K562 (cell line): Measurements from ENCODE around the gene RFX3. TPM values are rescaled to one million over a fixed set of nuclear protein-coding genes. Genes with fewer than 3 reads are reported as not detected.

Source experiments
- ATAC-seq: fragments of 200-7000 bp; cut with Tn5 transposase; 3 replicates; pipeline ENCODE4 v1.9.1; 2020; ENCODE audit warnings: moderate library complexity
- BruUV-seq: library from RNA; stranded (reverse); fragments of 400-500 nt; replicated peaks from 2 replicates; lab custom pipeline; 2021; lab: Mats Ljungman, UMichigan
- CTCF ChIA-PET: fragments of 300-600 bp; formaldehyde crosslinking; extraction: SDS; loops from one replicate; lab custom pipeline; 2021; ENCODE audit warnings: low intra/inter-chr PET ratio; lab: Yijun Ruan, JAX
- POLR2A ChIA-PET: fragments of 300-600, 350-650 bp; sonication (Branson Sonifier 250); formaldehyde crosslinking; extraction: SDS; loops from one replicate; lab custom pipeline; 2021; ENCODE audit warnings: antibody characterized with exemption, inconsistent platforms; lab: Yijun Ruan, JAX
- DNase-seq, 4 experiments: peaks; one replicate each; pipeline versions ENCODE4 v3.0.0 to v3.0.0-alpha.2; 2011 to 2018; ENCODE audit warnings: low spot score in 3 of 4, mixed read lengths in 3 of 4; ENCODE audit errors: extremely low read depth in 1 of 4
- FAIRE-seq: peaks from 2 replicates; lab custom pipeline; 2011; peaks lifted over from hg19 to GRCh38; lab: Jason Lieb, UNC
- H2AFZ ChIP-seq: 2 replicates; pipeline ENCODE4 v1.6.0; 2011; ENCODE audit warnings: low read depth, low read length, control low read depth, inconsistent platforms
- H3K27ac ChIP-seq: fragments of 200-600 bp; 3 replicates; pipeline ENCODE4 v1.8.0; 2011; ENCODE audit warnings: low read depth, mild to moderate bottlenecking, control low read depth, inconsistent platforms, low read length, moderate library complexity, mixed read lengths; ENCODE audit errors: extremely low read depth
- H3K27me3 ChIP-seq, 2 experiments: fragments of 300-600 bp in 1 of 2; 2 replicates in 1 of 2; 3 replicates in 1 of 2; pipeline versions ENCODE4 v1.6.0 to v1.8.0; 2011; ENCODE audit warnings: inconsistent platforms in 2 of 2, low read length in 2 of 2, mild to moderate bottlenecking in 1 of 2, mixed read lengths in 1 of 2, moderate library complexity in 1 of 2; ENCODE audit not compliant: control insufficient read depth in 2 of 2, insufficient read depth in 2 of 2
- H3K36me3 ChIP-seq: fragments of 300-600 bp; 3 replicates; pipeline ENCODE4 v1.8.0; 2011; ENCODE audit warnings: mild to moderate bottlenecking, low read length, inconsistent platforms; ENCODE audit not compliant: control insufficient read depth, insufficient read depth
- H3K4me1 ChIP-seq, 2 experiments: fragments of 200-600 bp in 1 of 2; replicated peaks in 1 of 2; 2 replicates in 1 of 2; 3 replicates in 1 of 2; pipeline versions ENCODE4 v1.5.1 to v1.8.0; 2011; ENCODE audit warnings: inconsistent platforms in 2 of 2, low read length in 2 of 2, mild to moderate bottlenecking in 1 of 2, mixed read lengths in 1 of 2, moderate library complexity in 1 of 2; ENCODE audit not compliant: control insufficient read depth in 2 of 2, insufficient read depth in 2 of 2
- H3K4me2 ChIP-seq: 2 replicates; pipeline ENCODE4 v1.6.1; 2011; ENCODE audit warnings: low read length, control low read depth, inconsistent platforms, mixed read lengths; ENCODE audit not compliant: insufficient read depth
- H3K4me3 ChIP-seq: fragments of 200-600 bp; sonication (generic), shearing (Covaris generic); 2 replicates; pipeline ENCODE4 v1.5.1; 2016; ENCODE audit warnings: control low read depth, inconsistent platforms
- H3K79me2 ChIP-seq: fragments of 200-600 bp; 3 replicates; pipeline ENCODE4 v1.8.0; 2011; ENCODE audit warnings: low read length, inconsistent platforms; ENCODE audit not compliant: control insufficient read depth, insufficient read depth
- H3K9ac ChIP-seq, 2 experiments: 2 replicates each; pipeline versions ENCODE4 v1.6.0 to v1.6.1; 2011; ENCODE audit warnings: low read depth in 2 of 2, low read length in 2 of 2, control low read depth in 1 of 2, inconsistent platforms in 1 of 2, mild to moderate bottlenecking in 1 of 2, mixed read lengths in 1 of 2; ENCODE audit not compliant: insufficient read depth in 1 of 2
- H3K9me1 ChIP-seq: one replicate; pipeline ENCODE4 v1.6.0; 2011; ENCODE audit warnings: inconsistent platforms, mild to moderate bottlenecking, low read length, moderate library complexity; ENCODE audit not compliant: control insufficient read depth, insufficient read depth
- H3K9me3 ChIP-seq: replicated peaks from 2 replicates; pipeline ENCODE4 v1.5.1; 2011; ENCODE audit warnings: low read depth, low read length, inconsistent platforms; ENCODE audit not compliant: control insufficient read depth, insufficient read depth
- H4K20me1 ChIP-seq: replicated peaks from 2 replicates; pipeline ENCODE4 v1.6.1; 2011; ENCODE audit warnings: low read length, inconsistent platforms, mixed read lengths; ENCODE audit not compliant: control insufficient read depth, insufficient read depth
- CTCF ChIP-seq, 3 experiments: IDR thresholded peaks in 2 of 3; conservative IDR thresholded peaks in 1 of 3; 2 replicates each; pipeline ENCODE4 v1.5.1; 2011 to 2012; ENCODE audit warnings: low read length in 3 of 3, mild to moderate bottlenecking in 3 of 3, control low read depth in 2 of 3, improper control_type of control experiment in 1 of 3, inconsistent platforms in 1 of 3, low read depth in 1 of 3, mixed read lengths in 1 of 3, moderate library complexity in 1 of 3; ENCODE audit not compliant: insufficient read depth in 2 of 3
- FOXA3 ChIP-seq, 2 experiments: fragments of 450-650 bp in 1 of 2; sonication (generic) in 1 of 2; formaldehyde crosslinking; IDR thresholded peaks in 1 of 2; conservative IDR thresholded peaks in 1 of 2; 2 replicates each; pipeline versions ENCODE4 v1.4.0 to v1.8.0; 2020 to 2022; ENCODE audit warnings: mild to moderate bottlenecking in 2 of 2, missing genetic modification reagents in 1 of 2
- GABPA ChIP-seq: fragments of 200-800 bp; sonication (Bioruptor generic); conservative IDR thresholded peaks from 2 replicates; pipeline ENCODE4 v1.6.1; 2016; ENCODE audit warnings: low read depth, missing genetic modification characterization, missing compliant biosample characterization
- PKNOX1 ChIP-seq: fragments of 450-650 bp; IDR thresholded peaks from 2 replicates; pipeline ENCODE4 v1.6.1; 2016
- RAD21 ChIP-seq, 2 experiments: fragments of 250-450 bp in 1 of 2; fragments of 450-650 bp in 1 of 2; sonication (Bioruptor Pico) in 1 of 2; formaldehyde crosslinking in 1 of 2; IDR thresholded peaks in 1 of 2; conservative IDR thresholded peaks in 1 of 2; 2 replicates each; pipeline versions ENCODE4 v1.4.0 to v1.8.0; 2020 to 2022; ENCODE audit warnings: mild to moderate bottlenecking in 2 of 2, moderate library complexity in 1 of 2
- RBM14 ChIP-seq: fragments of 200-400 bp; formaldehyde crosslinking; IDR thresholded peaks from 2 replicates; pipeline ENCODE4 v1.6.1; 2018; ENCODE audit warnings: low read depth, mild to moderate bottlenecking, low read length, moderate library complexity, borderline replicate concordance; ENCODE audit not compliant: insufficient read depth
- ZSCAN29 ChIP-seq: fragments of 450-650 bp; IDR thresholded peaks from 2 replicates; pipeline ENCODE4 v1.6.1; 2017
- WGBS: fragments of 100-300 bp; shearing (Covaris generic); methylation state at CpG from one replicate; pipeline ENCODE4 v1.1.6; 2016; ENCODE audit warnings: low coverage, mixed read lengths; ENCODE audit not compliant: insufficient coverage; ENCODE audit errors: missing lambda C conversion rate; 5-methylcytosine and 5-hydroxymethylcytosine counted together
- in situ Hi-C: fragments of 300-500 bp; cut with MboI; formaldehyde crosslinking; loops from 4 replicates; pipeline ENCODE4 v1.15.0; 2018; ENCODE audit warnings: inconsistent platforms, mixed read lengths
- intact Hi-C: fragments of 100-400 bp; cut with micrococcal nuclease; formaldehyde crosslinking; loops from 2 replicates; pipeline ENCODE4 v1.14.2; 2022
- polyA plus RNA-seq, 8 experiments: library from polyadenylated mRNA; depleted of rRNA in 4 of 8; stranded (reverse) in 5 of 8; unstranded in 3 of 8; fragments of >200 nt; fragmentation: Nextera tagmentation in 2 of 8; fragmentation: Illumina TruSeq in 1 of 8; extraction: Ambion mirVana in 2 of 8; extraction: Trizol in 1 of 8; gene quantifications; 2 replicates each; pipeline versions ENCODE4 v1.2.1 to v1.2.3, GENCODE V29; 2011 to 2014; ENCODE audit warnings: inconsistent platforms in 1 of 8, missing spikeins in 1 of 8
- total RNA-seq, 7 experiments: library from RNA; depleted of rRNA in 6 of 7; stranded (reverse); fragments of >200 nt in 6 of 7; fragmentation: Illumina TruSeq in 2 of 7; extraction: Trizol in 2 of 7; gene quantifications; 2 replicates each; pipeline versions ENCODE4 v1.2.1 to v1.2.3, GENCODE V29; 2011 to 2021; ENCODE audit warnings: low replicate concordance in 1 of 7
- TF ChIP-seq, protein P1 (sequence below): fragments of 450-650 bp; IDR thresholded peaks from 2 replicates; pipeline ENCODE4 v1.6.1; 2016; ENCODE audit warnings: mild to moderate bottlenecking

Gene RFX3
- total and polyA plus RNA-seq, 9 of the 15 experiments (the other 6 are each of a cell fraction or from before 2014, with no cell fraction given), result 0.86 to 4.9 (median 2.0) TPM

- TF ChIP-seq RBM14, result no peak
- TF ChIP-seq, all 486 proteins: peak for 0
Measured at GRCh38 chr9:3332802-3333201, 193.0 kb downstream of the RFX3 start (continued).

GRCh38 chr9:3331801-3332200 lies 194.0 kb downstream of the RFX3 start:
- no TSS peak for BruUV-seq
- FAIRE-seq (peak; percentile 26), ATAC-seq (0 out of 3 replicates have a peak, but pooled peaks have one; percentile 52)

More at GRCh38 chr9:3331801-3332200, 194.0 kb downstream of the RFX3 start:
- H3K27ac ChIP-seq, result no peak overlapping the region
- H4K20me1 ChIP-seq, result no peaks in the 10 kb centered on the region
- CTCF ChIA-PET, result no interaction called here
- no peak overlapping the region for H3K4me3 ChIP-seq
- no peaks in the 10 kb centered on the region for H3K9me1 ChIP-seq
- H3K4me1 ChIP-seq, result peaks cover 0 to 4% of the 10 kb centered on the region in 2 experiments; a peak in 1 of 5 replicates
- TF ChIP-seq RAD21 (CRISPR knock-in tag; conservative IDR thresholded peaks at IDR 0.05 in 1 of 2, IDR thresholded peaks at IDR 0.05 in 1 of 2) (peak in 1 of 2 experiments; percentile 31; a peak in 2 of 4 replicates), ZSCAN29 (no peak), GABPA (tag) (peak; percentile 46), FOXA3 (CRISPR knock-in tag; conservative IDR thresholded peaks at IDR 0.05 in 1 of 2, IDR thresholded peaks at IDR 0.05 in 1 of 2) (no peak), CTCF (IDR thresholded peaks at IDR 0.05 in 2 of 3, conservative IDR thresholded peaks at IDR 0.05 in 1 of 3; ENCODE audit: insufficient read depth in 2 of 3, low read depth in 1 of 3, low read length in 3 of 3) (peak; percentile 19 to 40 (median 34); a peak in 3 of 6 replicates), PKNOX1 (peak; percentile 42; the same call in 1 of the 2 replicates)
- TF ChIP-seq, protein P1, sequence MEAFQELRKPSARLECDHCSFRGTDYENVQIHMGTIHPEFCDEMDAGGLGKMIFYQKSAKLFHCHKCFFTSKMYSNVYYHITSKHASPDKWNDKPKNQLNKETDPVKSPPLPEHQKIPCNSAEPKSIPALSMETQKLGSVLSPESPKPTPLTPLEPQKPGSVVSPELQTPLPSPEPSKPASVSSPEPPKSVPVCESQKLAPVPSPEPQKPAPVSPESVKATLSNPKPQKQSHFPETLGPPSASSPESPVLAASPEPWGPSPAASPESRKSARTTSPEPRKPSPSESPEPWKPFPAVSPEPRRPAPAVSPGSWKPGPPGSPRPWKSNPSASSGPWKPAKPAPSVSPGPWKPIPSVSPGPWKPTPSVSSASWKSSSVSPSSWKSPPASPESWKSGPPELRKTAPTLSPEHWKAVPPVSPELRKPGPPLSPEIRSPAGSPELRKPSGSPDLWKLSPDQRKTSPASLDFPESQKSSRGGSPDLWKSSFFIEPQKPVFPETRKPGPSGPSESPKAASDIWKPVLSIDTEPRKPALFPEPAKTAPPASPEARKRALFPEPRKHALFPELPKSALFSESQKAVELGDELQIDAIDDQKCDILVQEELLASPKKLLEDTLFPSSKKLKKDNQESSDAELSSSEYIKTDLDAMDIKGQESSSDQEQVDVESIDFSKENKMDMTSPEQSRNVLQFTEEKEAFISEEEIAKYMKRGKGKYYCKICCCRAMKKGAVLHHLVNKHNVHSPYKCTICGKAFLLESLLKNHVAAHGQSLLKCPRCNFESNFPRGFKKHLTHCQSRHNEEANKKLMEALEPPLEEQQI, result no peak
- DNase-seq, result peak in 2 of 4 experiments; percentile 8 to 12
- POLR2A ChIA-PET, result no interaction called here
- H2AFZ ChIP-seq, result no peak overlapping the region
- H3K27me3 ChIP-seq, result no peaks in the 10 kb centered on the region
- H3K79me2 ChIP-seq, result no peaks in the 10 kb centered on the region
- no peak overlapping the region for H3K4me2 ChIP-seq
- in situ Hi-C loops (no loop called here), intact Hi-C loops (loop anchor here (10.0 kb wide), 1 partner anchor 133 kb away; no protein-coding TSS in a partner anchor)
- WGBS, result 51% methylated on average over 2 of the region's 2 CpGs
- no peak overlapping the region for H3K9ac ChIP-seq
- no peaks in the 10 kb centered on the region for H3K36me3 ChIP-seq
- H3K9me3 ChIP-seq, result no peaks in the 10 kb centered on the region
